ENCODE data around the gene ESF1.

Gene ESF1

DNA sequence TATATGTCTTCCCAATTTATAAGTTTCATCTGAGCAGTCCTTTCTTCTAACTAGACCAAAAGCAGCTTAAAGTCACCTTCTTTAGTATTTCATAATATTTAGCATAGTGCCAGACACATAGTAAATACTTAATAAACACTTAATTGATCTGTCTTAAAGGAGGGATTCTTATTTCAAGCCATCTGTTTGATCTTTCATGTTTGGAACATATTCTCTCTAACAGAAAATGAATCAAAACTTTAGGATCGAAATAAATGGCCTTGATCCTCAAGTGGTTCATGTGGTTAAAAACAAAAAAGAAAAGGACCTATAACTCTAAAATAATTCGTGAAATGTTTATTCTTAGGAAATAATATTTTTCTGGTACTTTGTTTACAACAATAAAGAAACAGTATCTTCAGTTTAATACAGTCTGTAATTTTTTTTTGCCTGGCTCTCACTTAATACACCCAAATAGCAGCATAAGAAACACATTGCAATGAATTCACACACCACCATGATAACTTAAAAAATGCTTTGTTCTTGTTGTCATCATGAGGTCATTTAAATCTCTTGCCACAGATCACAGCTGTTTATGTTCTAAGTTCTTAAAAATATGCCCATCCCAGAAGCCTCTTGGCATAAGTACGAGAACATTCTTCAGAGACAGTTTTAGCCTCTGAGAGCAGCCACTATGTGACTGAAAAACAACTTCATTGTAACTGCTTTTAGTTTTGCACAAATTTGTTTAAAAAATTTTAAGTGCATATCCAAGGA, 48.1 kb downstream of the ESF1 start:
- no peak for DNase-seq

GRCh38 chr20:13735826-13736225, 48.9 kb downstream of the ESF1 start:
- DNase-seq, result no peak

- no peak for DNase-seq
Observed at GRCh38 chr20:13723011-13723410, 61.7 kb downstream of the ESF1 start.

GRCh38 chr20:13718171-13718570, 66.5 kb downstream of the ESF1 start:
- no peak for DNase-seq

DNA sequence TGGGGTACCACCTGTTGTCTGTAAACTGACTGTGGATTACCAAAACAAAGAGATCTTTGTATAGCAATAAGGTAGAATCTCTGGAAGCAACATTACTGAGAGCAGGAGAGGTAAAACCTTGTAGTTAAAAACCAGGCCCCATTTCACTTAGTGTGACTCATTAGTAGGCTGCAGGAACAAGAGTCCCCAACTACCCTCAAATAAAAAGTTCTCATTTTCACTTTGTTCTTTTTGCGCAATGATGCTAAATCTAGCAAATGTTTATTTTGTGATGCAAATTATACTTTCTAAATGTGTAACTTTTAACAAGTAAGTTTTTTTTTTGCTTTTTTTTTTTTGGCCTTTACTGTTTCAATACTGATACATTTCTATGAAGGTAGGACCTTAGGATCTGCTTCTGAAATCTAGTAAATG, 67.1 kb downstream of the ESF1 start:
- DNase-seq, result no peak

DNA sequence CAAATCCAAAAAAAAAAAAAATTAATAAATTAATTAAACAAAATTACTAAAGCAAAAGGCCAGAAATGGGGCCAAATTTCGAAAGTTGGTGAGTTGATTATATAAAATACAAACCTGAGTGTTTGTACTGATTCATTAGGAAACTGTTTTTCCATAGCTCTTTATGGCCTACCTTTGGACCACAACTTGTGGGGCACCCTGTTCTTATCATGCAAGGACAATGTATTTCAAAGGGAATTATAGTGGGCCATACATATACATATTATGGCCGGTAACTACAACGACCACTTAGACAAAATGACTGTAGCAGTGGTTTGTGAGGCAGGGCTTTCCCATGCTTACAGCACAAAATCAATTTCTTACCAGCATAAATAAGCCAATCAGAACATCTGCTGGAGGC, 69.5 kb downstream of the ESF1 start:
- no peak for DNase-seq

DNA sequence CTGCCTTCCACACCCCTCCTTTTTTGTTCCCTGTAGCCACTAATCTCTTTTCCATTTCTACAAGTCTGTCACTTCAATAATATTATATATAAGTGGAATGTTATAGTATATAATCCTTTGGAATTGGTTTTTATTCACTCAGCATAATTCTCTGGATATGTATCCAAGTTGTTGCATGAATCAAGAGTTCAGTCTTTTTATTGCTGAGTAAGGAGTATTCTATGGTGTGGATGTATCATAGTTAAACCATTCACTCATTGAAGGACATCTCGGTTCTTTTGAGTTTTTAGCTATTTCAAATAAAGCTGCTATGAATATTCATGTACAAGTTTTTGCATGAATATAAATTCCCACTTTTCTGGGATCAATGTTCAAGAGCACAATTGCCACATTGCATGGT, 76.5 kb downstream of the ESF1 start:
- DNase-seq, result no peak

DNA sequence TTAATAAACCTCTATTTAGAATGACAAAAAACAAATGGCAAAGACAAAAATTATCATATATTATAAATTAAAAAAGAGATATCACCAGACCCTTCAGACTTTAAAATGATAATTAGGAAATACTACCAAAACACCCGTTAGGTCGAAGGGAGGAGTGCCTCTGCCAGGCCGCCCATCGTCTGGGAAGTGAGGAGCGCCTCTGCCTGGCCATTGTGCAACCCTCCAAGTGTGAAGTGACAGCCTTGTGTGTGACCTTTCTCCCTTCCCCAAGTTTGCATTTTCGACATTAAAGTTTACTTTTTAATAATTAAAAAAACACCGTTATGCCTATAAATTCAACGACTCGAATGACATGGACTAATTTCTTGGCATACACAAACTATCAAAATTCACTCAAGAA, 81.5 kb downstream of the ESF1 start:
- no peak for DNase-seq

DNA sequence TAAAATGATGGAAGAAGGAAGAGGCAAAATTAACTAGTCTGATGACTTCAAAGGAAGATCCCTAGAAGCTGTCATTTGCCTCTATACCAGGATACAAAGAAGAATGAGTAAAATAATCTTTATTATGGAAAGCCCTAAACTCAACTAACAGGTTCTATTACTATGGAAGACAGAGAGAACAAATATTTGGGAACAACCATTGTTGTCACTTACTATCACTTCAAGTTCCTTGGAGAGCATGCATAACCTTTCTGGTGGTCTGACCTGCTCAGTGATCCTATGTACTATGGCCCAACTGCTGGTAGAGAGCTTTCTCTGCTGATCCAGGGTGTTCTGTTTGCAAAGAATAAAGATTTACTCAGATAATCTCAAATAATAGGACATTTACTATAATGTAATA, 83.2 kb downstream of the ESF1 start:
- no peak for DNase-seq

GRCh38 chr20:13700761-13701160, 84.0 kb downstream of the ESF1 start:
- no peak for DNase-seq

DNA sequence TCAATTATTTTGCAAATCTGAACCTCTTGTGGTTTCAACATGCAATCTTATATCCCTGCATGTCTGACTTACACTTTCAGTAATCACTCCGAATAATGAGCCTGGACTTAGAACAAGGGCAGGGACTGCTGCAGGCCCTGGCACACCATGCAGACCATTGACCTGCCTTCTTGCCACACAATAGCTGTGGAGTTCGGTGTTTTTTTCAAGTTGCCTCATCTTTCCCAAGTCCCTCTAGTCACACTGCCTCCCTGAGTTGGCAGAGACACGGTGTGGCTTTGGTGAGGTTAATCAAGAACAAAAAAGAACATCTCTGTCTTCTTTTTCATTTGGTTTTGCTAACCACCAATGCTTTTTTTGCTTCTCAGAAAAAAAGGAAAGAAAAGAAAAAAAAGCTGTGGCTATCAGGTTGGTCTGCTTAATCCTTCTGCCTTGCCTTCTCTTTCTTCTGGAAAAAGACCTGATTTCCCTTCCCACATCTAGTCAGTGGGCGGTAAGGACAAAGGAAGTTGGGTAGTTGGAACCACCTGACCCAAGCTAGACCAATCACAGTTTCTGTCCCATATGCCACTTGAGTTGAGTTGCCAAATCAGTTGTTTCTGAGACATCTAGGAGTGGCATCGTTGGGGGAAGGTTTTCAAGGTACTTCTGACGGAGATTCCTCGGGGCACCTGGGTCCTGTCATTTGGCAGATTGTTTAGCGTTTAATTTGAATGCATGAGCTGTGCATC, 90.1 kb downstream of the ESF1 start:
- no peak for DNase-seq

- DNase-seq, result no peak
Observed at GRCh38 chr20:13692802-13693736, 91.7 kb downstream of the ESF1 start.

DNA sequence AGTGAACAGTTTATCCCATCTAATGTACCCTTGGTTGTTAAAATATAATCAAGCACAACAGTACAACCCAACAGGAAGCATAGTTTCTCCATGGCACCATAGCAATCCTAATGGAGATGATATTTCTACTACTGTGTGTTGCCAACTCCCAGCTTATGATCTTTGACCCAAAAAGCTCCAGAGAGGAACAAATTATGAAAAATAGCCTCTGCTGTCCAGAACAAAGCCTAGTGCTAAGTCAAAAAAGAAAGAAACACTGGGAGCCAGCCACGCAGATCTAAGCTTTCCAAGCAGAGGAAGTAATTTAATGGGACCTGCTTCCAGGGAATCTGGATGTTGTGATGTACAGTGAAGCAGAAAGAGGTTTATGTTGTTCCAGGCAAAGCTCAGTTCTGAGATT, 93.8 kb downstream of the ESF1 start:
- DNase-seq, result no peak

DNA sequence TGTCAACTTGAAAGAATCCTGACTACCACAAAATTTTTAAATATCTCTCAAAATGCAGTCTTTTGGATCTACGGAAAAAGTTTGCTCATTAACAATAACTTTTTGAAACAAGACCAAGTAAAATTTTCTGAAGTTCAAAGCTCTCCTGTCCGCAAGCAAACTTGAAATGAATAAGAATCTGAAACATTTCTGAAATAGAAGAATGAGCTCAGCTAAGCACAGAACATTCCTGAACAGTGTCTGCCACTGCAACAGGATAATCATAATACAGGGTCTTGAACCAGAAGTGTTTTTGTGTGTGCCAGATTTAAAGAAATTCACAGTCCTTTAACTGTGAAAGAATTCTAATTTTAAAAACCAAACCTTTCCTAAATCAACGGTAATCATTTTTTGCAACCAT, 96.9 kb downstream of the ESF1 start:
- no peak for DNase-seq

DNA sequence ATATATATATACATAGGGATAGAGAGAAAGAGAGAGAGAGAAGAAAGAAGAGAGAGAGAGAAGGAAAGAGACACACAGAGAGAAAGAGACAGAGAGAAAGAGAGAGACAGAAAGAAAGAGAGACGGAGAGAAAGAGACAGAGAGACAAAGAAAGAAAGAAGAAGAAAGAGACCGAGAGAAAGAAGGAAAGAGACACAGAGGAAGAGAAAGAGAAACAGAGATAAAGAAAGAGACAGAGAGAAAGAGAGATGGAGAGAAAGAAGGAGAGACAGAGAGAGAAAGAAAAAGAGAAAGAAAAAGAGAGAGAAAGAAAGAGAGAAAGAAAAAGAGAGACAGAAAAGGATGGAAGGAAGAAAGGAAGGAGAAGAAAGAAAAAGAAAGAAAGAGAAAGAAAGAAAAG, 99.1 kb downstream of the ESF1 start:
- no peak for DNase-seq

- no peak for DNase-seq
Observed at GRCh38 chr20:13684566-13685222, 100.0 kb downstream of the ESF1 start.

DNA sequence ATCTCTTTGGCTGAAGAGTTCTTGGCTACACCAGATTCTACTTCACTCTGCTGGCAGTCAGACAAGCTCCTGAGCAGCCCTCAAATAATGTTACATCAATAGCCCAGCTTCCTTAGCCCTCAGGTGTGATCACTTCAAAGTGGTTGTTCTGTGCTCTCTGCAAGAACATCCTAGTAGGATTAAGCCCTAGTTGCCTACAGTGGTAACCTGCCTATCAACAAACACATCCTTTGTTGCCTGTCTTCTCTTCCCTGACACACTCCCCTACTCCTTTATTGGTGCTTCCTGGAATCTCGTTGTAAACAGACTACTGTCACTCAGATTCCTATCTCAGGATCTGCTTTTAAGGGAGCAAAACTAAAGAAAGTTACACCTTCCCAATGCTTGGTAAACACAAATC, 100.9 kb downstream of the ESF1 start:
- DNase-seq, result no peak

DNA sequence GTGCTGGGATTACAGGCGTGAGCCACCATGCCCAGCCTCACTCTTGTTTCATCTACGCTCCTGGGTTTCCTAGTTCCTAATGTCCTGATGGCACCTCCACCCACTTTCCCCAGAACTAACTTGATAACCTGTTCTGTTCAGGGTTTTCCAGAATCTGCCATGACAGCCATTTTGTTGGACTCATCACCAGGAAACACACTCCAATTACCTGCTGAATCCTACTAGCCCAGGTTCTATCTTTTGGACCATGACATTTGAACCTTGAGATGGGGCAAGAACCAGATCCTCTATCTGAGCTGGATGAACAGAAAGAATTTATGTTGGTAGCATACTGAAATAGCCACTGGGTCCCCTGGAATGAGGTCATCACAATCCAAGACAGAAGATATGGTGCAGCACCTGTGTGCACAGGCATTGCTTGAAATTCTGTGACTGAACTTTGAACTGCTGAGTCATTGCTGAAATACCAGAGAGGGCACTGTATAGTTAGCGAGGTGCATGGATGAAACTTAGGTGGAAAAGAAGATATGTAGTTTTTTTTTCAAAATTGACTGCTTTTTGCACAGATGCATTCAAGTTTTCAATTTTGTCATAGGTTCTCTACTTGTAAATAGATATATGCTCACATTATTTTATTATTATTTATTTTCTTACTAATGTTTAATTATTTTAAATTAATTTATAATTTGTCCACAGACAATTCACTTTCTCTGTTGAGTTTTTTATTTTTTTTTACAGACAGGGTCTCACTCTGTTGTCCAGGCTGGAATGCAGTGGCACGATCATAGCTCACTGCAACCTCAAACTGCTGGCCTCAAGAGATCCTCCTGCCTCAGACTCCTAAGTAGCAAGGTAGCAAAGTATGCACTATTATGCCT, 103.2 kb downstream of the ESF1 start:
- no peak for DNase-seq

GRCh38 chr20:13678944-13679343, 105.8 kb downstream of the ESF1 start:
- no peak for DNase-seq

DNA sequence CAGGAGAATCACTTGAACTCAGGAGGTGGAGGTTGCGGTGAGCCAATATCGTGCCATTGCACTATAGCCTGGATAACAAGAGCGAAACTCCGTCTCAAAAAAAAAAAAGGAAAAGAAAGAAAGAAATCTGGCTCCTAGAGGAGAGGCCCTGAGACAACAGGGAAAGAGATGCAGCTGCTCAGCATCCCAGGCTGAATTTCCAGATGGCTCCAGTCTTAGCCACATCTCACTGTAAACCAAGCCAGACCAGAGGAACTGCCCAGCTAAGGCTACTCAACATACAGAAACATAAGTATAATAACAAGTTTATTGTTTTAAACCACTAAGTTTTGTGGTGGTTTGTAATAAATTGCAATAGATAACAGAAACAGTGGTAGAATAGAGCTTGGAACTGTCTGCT, 107.5 kb downstream of the ESF1 start:
- DNase-seq, result no peak

DNA sequence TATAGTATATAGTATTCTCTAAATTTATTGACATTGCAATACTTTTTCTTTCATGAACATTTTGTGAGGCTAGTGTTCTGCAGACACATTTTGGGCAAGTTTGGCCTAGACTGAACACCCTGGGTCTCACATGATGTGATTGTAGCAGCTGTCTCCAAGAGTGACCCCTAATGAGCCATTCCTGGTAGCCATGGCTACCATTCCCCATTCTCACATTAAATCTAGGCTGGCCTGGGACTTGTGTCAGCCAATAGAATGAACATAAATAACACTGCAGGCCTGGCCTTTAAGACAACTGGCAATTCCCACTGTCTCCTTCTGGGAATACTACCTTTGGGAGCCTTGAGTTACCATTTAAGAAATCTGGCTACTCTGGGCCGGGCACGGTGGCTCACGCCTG, 108.0 kb downstream of the ESF1 start:
- DNase-seq, result no peak

DNA sequence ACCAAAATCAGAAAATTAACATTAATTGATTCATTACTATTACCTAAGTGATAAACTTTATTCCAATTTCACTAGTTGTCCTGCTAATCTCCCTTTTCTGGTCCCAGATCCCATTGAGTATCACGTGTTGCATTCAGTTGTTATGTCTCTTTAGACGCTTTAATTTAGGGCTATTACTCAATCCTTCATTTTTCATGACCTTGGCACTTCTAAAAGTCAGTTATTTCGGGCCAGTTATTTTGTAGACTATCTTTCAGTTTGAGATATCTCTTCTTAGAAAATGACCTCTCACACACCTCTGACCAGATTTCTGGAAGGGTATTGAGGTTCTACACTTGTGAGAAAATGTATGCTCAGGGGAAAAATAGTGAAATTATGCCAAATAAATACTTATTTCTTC, 112.0 kb downstream of the ESF1 start:
- no peak for DNase-seq

All from stimulated activated CD4-positive, alpha-beta T cell treated with anti-CD3 and anti-CD28 coated beads, Interleukin-2, amount 100 ng/mL, for 48 hours (primary cell).